Vagina (tissue), 2 donors: ENCODE data around the gene PRPF38B.
"Not testable (repeated sequence)": the region's sequence is repeated elsewhere in the genome, so short reads cannot be mapped to it uniquely, and the experiment has no call there.

Experiments
- POLR2A ChIP-seq, 2 donors: fragments of 450-650 bp; IDR thresholded peaks; one replicate each; pipeline ENCODE4 v1.6.1; 2017; ENCODE audit warnings: antibody characterized with exemption in 2 of 2, mild to moderate bottlenecking in 2 of 2, moderate library complexity in 2 of 2
- POLR2AphosphoS5 ChIP-seq, 2 donors: sonication (generic); formaldehyde crosslinking; IDR thresholded peaks; one replicate each; pipeline ENCODE4 v1.9.0; 2017; ENCODE audit warnings: antibody characterized with exemption in 2 of 2, mild to moderate bottlenecking in 2 of 2, low read depth in 1 of 2; ENCODE audit not compliant: insufficient read depth in 1 of 2
- TF ChIP-seq, protein P1 (sequence below), 3 experiments: fragments of 450-650 bp in 2 of 3; fragments of 200-600 bp in 1 of 3; sonication (generic) in 1 of 3; IDR thresholded peaks; one replicate each; pipeline ENCODE4 v1.5.1; 2017 to 2019; ENCODE audit warnings: antibody characterized with exemption in 3 of 3, mild to moderate bottlenecking in 2 of 3, moderate library complexity in 2 of 3

DNA sequence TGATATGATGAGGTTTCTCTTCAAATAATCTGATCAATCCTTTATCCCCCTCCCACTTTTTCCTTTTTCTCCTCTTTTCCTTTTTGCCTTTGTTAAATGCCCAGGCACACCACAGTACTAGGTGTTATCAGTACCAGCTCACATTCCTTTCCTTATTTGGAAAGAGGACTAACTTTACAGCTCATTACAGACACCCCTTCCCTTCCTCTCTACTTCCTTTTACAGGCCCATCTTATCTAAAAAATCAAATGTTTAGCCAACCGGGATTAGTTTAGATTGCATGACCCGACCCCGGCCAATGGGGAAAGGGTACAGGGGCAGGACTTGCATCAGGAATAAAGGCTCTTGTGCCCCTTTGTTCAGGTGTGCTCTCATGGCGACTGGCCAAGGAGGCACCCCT is 10.4 kb upstream of the PRPF38B start:
- not testable (repeated sequence) for TF ChIP-seq POLR2A (IDR thresholded peaks at IDR 0.05); POLR2AphosphoS5 (IDR thresholded peaks at IDR 0.05; ENCODE audit: insufficient read depth in 1 of 2, low read depth in 1 of 2)
- TF ChIP-seq, protein P1, sequence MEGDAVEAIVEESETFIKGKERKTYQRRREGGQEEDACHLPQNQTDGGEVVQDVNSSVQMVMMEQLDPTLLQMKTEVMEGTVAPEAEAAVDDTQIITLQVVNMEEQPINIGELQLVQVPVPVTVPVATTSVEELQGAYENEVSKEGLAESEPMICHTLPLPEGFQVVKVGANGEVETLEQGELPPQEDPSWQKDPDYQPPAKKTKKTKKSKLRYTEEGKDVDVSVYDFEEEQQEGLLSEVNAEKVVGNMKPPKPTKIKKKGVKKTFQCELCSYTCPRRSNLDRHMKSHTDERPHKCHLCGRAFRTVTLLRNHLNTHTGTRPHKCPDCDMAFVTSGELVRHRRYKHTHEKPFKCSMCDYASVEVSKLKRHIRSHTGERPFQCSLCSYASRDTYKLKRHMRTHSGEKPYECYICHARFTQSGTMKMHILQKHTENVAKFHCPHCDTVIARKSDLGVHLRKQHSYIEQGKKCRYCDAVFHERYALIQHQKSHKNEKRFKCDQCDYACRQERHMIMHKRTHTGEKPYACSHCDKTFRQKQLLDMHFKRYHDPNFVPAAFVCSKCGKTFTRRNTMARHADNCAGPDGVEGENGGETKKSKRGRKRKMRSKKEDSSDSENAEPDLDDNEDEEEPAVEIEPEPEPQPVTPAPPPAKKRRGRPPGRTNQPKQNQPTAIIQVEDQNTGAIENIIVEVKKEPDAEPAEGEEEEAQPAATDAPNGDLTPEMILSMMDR (IDR thresholded peaks at IDR 0.05) = not testable (repeated sequence)
